ENCODE results near the gene LRCOL1. TPM values are rescaled to one million over a fixed set of nuclear protein-coding genes. Genes with fewer than 3 reads are reported as not detected.

The LRCOL1 gene
- total RNA-seq, 2 experiments from 2014 or later, result not detected

GRCh38 chr12:132593938-132594358 is 16.4 kb downstream of the LRCOL1 start:
- Histone ChIP-seq H3K9me3 (ENCODE audit: control insufficient read depth in 1 of 2, insufficient read depth in 1 of 2, low read length in 2 of 2) (peaks cover 0 to 4% of the 10 kb centered on the region in 2 experiments), H3K4me1 (ENCODE audit: insufficient read depth, low read length) (peaks cover 17% of the 10 kb centered on the region), H3K36me3 (ENCODE audit: insufficient read depth, low read length) (no peaks in the 10 kb centered on the region), H3K27ac (ENCODE audit: low read depth in 1 of 2, low read length in 2 of 2) (no peak overlapping the region), H3K27me3 (ENCODE audit: control insufficient read depth in 1 of 2, insufficient read depth in 2 of 2, low read length in 2 of 2) (peaks cover 0 to 13% of the 10 kb centered on the region in 2 experiments), H3K4me3 (ENCODE audit: low read length) (no peak overlapping the region)
- Mint-ChIP-seq H3K4me1 (ENCODE audit: low read depth) (peaks cover 18% of the 10 kb centered on the region), H3K27ac (no peak overlapping the region), H3K4me3 (no peak overlapping the region), H3K9me3 (no peaks in the 10 kb centered on the region), H3K27me3 (peaks cover 16% of the 10 kb centered on the region), H3K36me3 (ENCODE audit: low read depth) (no peaks in the 10 kb centered on the region)
- DNase-seq (peak in 2 of 14 experiments; percentile 34 to 56), ATAC-seq (ENCODE audit: poor library complexity) (no peak)
- POLR2A ChIA-PET, result interaction anchor here (0.7 kb wide), 1 partner anchor 132 kb away, joined by 3 read pairs; no protein-coding TSS in a partner anchor
- CTCF ChIA-PET, result no interaction called here
- intact Hi-C loops (cut with DNase I, micrococcal nuclease), result no loop called here
- no peak for TF ChIP-seq CTCF (IDR thresholded peaks at IDR 0.05)

GRCh38 chr12:132593521-132593920 is 16.9 kb downstream of the LRCOL1 start:
- H3K4me3 ChIP-seq (ENCODE audit: low read length), result no peak overlapping the region
- H3K4me1 ChIP-seq (ENCODE audit: insufficient read depth, low read length), result peaks cover 12% of the 10 kb centered on the region
- peaks cover 0 to 9% of the 10 kb centered on the region in 2 experiments for H3K27me3 ChIP-seq (ENCODE audit: control insufficient read depth in 1 of 2, insufficient read depth in 2 of 2, low read length in 2 of 2)
- TF ChIP-seq CTCF (IDR thresholded peaks at IDR 0.05), result no peak
- Mint-ChIP-seq H3K4me1 (ENCODE audit: low read depth) (peaks cover 14% of the 10 kb centered on the region), H3K9me3 (no peaks in the 10 kb centered on the region), H3K27ac (no peak overlapping the region), H3K4me3 (no peak overlapping the region), H3K36me3 (ENCODE audit: low read depth) (no peaks in the 10 kb centered on the region), H3K27me3 (peaks cover 12% of the 10 kb centered on the region)
- DNase-seq (no peak), ATAC-seq (ENCODE audit: poor library complexity) (no peak)
- H3K36me3 ChIP-seq (ENCODE audit: insufficient read depth, low read length), result no peaks in the 10 kb centered on the region
- ChIA-PET POLR2A (no interaction called here), CTCF (no interaction called here)
- intact Hi-C loops (cut with DNase I, micrococcal nuclease), result no loop called here
- H3K27ac ChIP-seq (ENCODE audit: low read depth in 1 of 2, low read length in 2 of 2), result no peak overlapping the region
- peaks cover 0 to 9% of the 10 kb centered on the region in 2 experiments for H3K9me3 ChIP-seq (ENCODE audit: control insufficient read depth in 1 of 2, insufficient read depth in 1 of 2, low read length in 2 of 2)

- no peak overlapping the region for H3K4me3 ChIP-seq (ENCODE audit: low read length)
- DNase-seq (no peak), ATAC-seq (ENCODE audit: poor library complexity) (no peak)
- intact Hi-C loops (cut with DNase I, micrococcal nuclease), result no loop called here
- H3K9me3 ChIP-seq (ENCODE audit: control insufficient read depth in 1 of 2, insufficient read depth in 1 of 2, low read length in 2 of 2), result peaks cover 0 to 12% of the 10 kb centered on the region in 2 experiments
- no peak for TF ChIP-seq CTCF (IDR thresholded peaks at IDR 0.05)
- CTCF ChIA-PET, result no interaction called here
- no peaks in the 10 kb centered on the region for H3K36me3 ChIP-seq (ENCODE audit: insufficient read depth, low read length)
- POLR2A ChIA-PET, result no interaction called here
- no peak overlapping the region for H3K4me3 Mint-ChIP-seq
- H3K4me1 Mint-ChIP-seq (ENCODE audit: low read depth), result peaks cover 13% of the 10 kb centered on the region
- H3K9me3 Mint-ChIP-seq, result no peaks in the 10 kb centered on the region
- H3K27ac Mint-ChIP-seq, result no peak overlapping the region
- peaks cover 12% of the 10 kb centered on the region for H3K4me1 ChIP-seq (ENCODE audit: insufficient read depth, low read length)
- H3K27me3 Mint-ChIP-seq, result peaks cover 12% of the 10 kb centered on the region
- H3K27ac ChIP-seq (ENCODE audit: low read depth in 1 of 2, low read length in 2 of 2), result no peak overlapping the region
- H3K27me3 ChIP-seq (ENCODE audit: control insufficient read depth in 1 of 2, insufficient read depth in 2 of 2, low read length in 2 of 2), result peaks cover 0 to 9% of the 10 kb centered on the region in 2 experiments
- H3K36me3 Mint-ChIP-seq (ENCODE audit: low read depth), result no peaks in the 10 kb centered on the region
Observed at GRCh38 chr12:132593071-132593470, 17.3 kb downstream of the LRCOL1 start.
